ENCODE data around the gene PAM. TPM values are rescaled to one million over a fixed set of nuclear protein-coding genes. Genes with fewer than 3 reads are reported as not detected.

PAM gene
- total RNA-seq, 1 donor from 2014 or later: 171 TPM

- no peaks in the 10 kb centered on the region for H3K4me1 ChIP-seq
- no peaks in the 10 kb centered on the region for H3K27me3 ChIP-seq (ENCODE audit: low read depth)
- TF ChIP-seq CTCF (IDR thresholded peaks at IDR 0.05): no peak
- H3K9me3 ChIP-seq: no peaks in the 10 kb centered on the region
- no peak overlapping the region for H3K4me3 ChIP-seq
- H3K36me3 ChIP-seq: peaks cover 4% of the 10 kb centered on the region
- no peak overlapping the region for H3K27ac ChIP-seq
- DNase-seq: no peak
- intact Hi-C loops (cut with DNase I): no loop called here
- ATAC-seq: no peak
Measured at GRCh38 chr5:102941111-102941510, 186.0 kb downstream of the PAM start.

GRCh38 chr5:102946414-102946813, 191.3 kb downstream of the PAM start:
- Histone ChIP-seq H3K4me1 (no peaks in the 10 kb centered on the region), H3K4me3 (no peak overlapping the region), H3K9me3 (no peaks in the 10 kb centered on the region), H3K27me3 (ENCODE audit: low read depth) (no peaks in the 10 kb centered on the region), H3K27ac (no peak overlapping the region), H3K36me3 (peaks cover 31% of the 10 kb centered on the region)
- ATAC-seq: no peak
- intact Hi-C loops (cut with DNase I): no loop called here
- DNase-seq: no peak
- TF ChIP-seq CTCF (IDR thresholded peaks at IDR 0.05): no peak

- no peak for TF ChIP-seq CTCF (IDR thresholded peaks at IDR 0.05)
- no peaks in the 10 kb centered on the region for H3K9me3 ChIP-seq
- H3K4me1 ChIP-seq: no peaks in the 10 kb centered on the region
- no peak for ATAC-seq
- no peak overlapping the region for H3K4me3 ChIP-seq
- no peak overlapping the region for H3K27ac ChIP-seq
- intact Hi-C loops (cut with DNase I): no loop called here
- H3K36me3 ChIP-seq: peaks cover 35% of the 10 kb centered on the region
- no peak for DNase-seq
- no peaks in the 10 kb centered on the region for H3K27me3 ChIP-seq (ENCODE audit: low read depth)
Measured at GRCh38 chr5:102946971-102947370, 191.9 kb downstream of the PAM start.

GRCh38 chr5:102955488-102955887, 200.4 kb downstream of the PAM start:
- Histone ChIP-seq H3K27me3 (ENCODE audit: low read depth) (no peaks in the 10 kb centered on the region), H3K4me3 (no peak overlapping the region), H3K4me1 (no peaks in the 10 kb centered on the region), H3K9me3 (no peaks in the 10 kb centered on the region), H3K27ac (no peak overlapping the region), H3K36me3 (peaks cover 18% of the 10 kb centered on the region)
- no peak for TF ChIP-seq CTCF (IDR thresholded peaks at IDR 0.05)
- DNase-seq (no peak), ATAC-seq (no peak)
- intact Hi-C loops (cut with DNase I): no loop called here

- H3K27me3 ChIP-seq (ENCODE audit: low read depth): no peaks in the 10 kb centered on the region
- H3K4me3 ChIP-seq: no peak overlapping the region
- intact Hi-C loops (cut with DNase I): no loop called here
- no peak for TF ChIP-seq CTCF (IDR thresholded peaks at IDR 0.05)
- H3K36me3 ChIP-seq: peaks cover 9% of the 10 kb centered on the region
- no peaks in the 10 kb centered on the region for H3K4me1 ChIP-seq
- H3K9me3 ChIP-seq: no peaks in the 10 kb centered on the region
- ATAC-seq: no peak
- no peak overlapping the region for H3K27ac ChIP-seq
- no peak for DNase-seq
Measured at GRCh38 chr5:102956599-102956998, 201.5 kb downstream of the PAM start.

- intact Hi-C loops (cut with DNase I): no loop called here
- H3K4me3 ChIP-seq: no peak overlapping the region
- peaks cover 3% of the 10 kb centered on the region for H3K36me3 ChIP-seq
- ATAC-seq (no peak), DNase-seq (no peak)
- H3K4me1 ChIP-seq: no peaks in the 10 kb centered on the region
- TF ChIP-seq CTCF (IDR thresholded peaks at IDR 0.05): no peak
- H3K27ac ChIP-seq: no peak overlapping the region
- H3K27me3 ChIP-seq (ENCODE audit: low read depth): no peaks in the 10 kb centered on the region
- H3K9me3 ChIP-seq: no peaks in the 10 kb centered on the region
Measured at GRCh38 chr5:102957141-102957540, 202.0 kb downstream of the PAM start.

Data from lower lobe of right lung (tissue), 2 donors.